Left kidney (tissue), 2 donors: Measurements from ENCODE around the gene APLN. TPM values are rescaled to one million over a fixed set of nuclear protein-coding genes. Genes with fewer than 3 reads are reported as not detected.

Experiments
- DNase-seq: peaks from one replicate; pipeline ENCODE4 v3.0.0-alpha.2; 2013
- polyA plus RNA-seq: library from polyadenylated mRNA; unstranded; fragments of 120-200 nt; gene quantifications from one replicate; pipeline ENCODE4 v1.2.1, GENCODE V29; 2013; ENCODE audit not compliant: insufficient read length

APLN gene
- polyA plus RNA-seq, 1 donor = 4.4 TPM

- no peak for DNase-seq
Observed at GRCh38 chrX:129597905-129598304, 56.9 kb downstream of the APLN start.

GRCh38 chrX:129596077-129596476, 58.7 kb downstream of the APLN start:
- no peak for DNase-seq

Other genes with a start within 250 kb of the APLN start
- gene SMARCA1, start 131.5 kb downstream of the APLN start, polyA plus RNA-seq = 125 TPM
- gene OCRL, start 114.7 kb downstream of the APLN start, polyA plus RNA-seq = 35.8 TPM
- 81.5 TPM for gene XPNPEP2, start 84.0 kb upstream of the APLN start, polyA plus RNA-seq
- 1.3 TPM for gene SASH3, start 125.0 kb upstream of the APLN start, polyA plus RNA-seq
- 48.6 TPM for gene ZDHHC9, start 188.9 kb upstream of the APLN start, polyA plus RNA-seq